H1 (cell line): ENCODE data around the gene MYO15A. TPM values are rescaled to one million over a fixed set of nuclear protein-coding genes. Genes with fewer than 3 reads are reported as not detected.

ENCODE experiments used
- HDAC2 ChIP-seq, 2 experiments: fragments of 300-600 bp in 1 of 2; sonication (generic) in 1 of 2; IDR thresholded peaks; 2 replicates each; pipeline ENCODE4 v1.6.1; 2011 to 2012; ENCODE audit warnings: low read depth in 2 of 2, low read length in 2 of 2, mild to moderate bottlenecking in 2 of 2, moderate library complexity in 2 of 2, borderline replicate concordance in 1 of 2, inconsistent platforms in 1 of 2
- HDAC6 ChIP-seq: IDR thresholded peaks from one replicate; pipeline ENCODE4 v1.7.1; 2012; ENCODE audit warnings: low read depth, mild to moderate bottlenecking, inconsistent platforms, low read length, moderate library complexity
- KDM1A ChIP-seq: fragments of 200-600, 300-600 bp; sonication (generic); IDR thresholded peaks from 2 replicates; pipeline ENCODE4 v1.7.1; 2016; ENCODE audit warnings: mild to moderate bottlenecking, low read length, borderline replicate concordance
- RFX5 ChIP-seq: IDR thresholded peaks from 2 replicates; pipeline ENCODE4 v1.6.1; 2011; ENCODE audit warnings: low read depth, low read length, improper control_type of control experiment, borderline replicate concordance
- RXRA ChIP-seq: IDR thresholded peaks from 2 replicates; pipeline ENCODE4 v1.6.1; 2011; ENCODE audit warnings: low read depth, mild to moderate bottlenecking, low read length, moderate library complexity; ENCODE audit not compliant: insufficient read depth
- SAP30 ChIP-seq: fragments of 300-600 bp; sonication (generic); IDR thresholded peaks from 2 replicates; pipeline ENCODE4 v1.7.1; 2012; ENCODE audit warnings: low read length, moderate library complexity, mild to moderate bottlenecking, inconsistent platforms; ENCODE audit not compliant: insufficient read depth, insufficient replicate concordance
- SP2 ChIP-seq: IDR thresholded peaks from 2 replicates; pipeline ENCODE4 v1.6.1; 2012; ENCODE audit warnings: mild to moderate bottlenecking, low read length, inconsistent platforms
- polyA plus RNA-seq, 7 experiments: library from polyadenylated mRNA; depleted of rRNA in 3 of 7; stranded (reverse) in 5 of 7; unstranded in 2 of 7; fragments of >200 nt in 5 of 7; fragments of 200-250 nt in 2 of 7; gene quantifications; 1 replicate in 5 of 7; 2 replicates in 1 of 7; 4 replicates in 1 of 7; pipeline versions ENCODE4 v1.2.1 to v1.2.3, GENCODE V29; 2011 to 2013; ENCODE audit warnings: missing spikeins in 2 of 7, mixed read lengths in 2 of 7
- total RNA-seq: library from RNA; stranded (reverse); fragmentation: NEBNext Ultra II Directional; extraction: Animal tissue kit (Norgen Biotek cat#: 25700); gene quantifications from 2 replicates; pipeline ENCODE4 v1.2.1, GENCODE V29; 2021

Gene MYO15A
- total and polyA plus RNA-seq, 2 of the 8 experiments (the other 6 are each of a cell fraction or from before 2014, with no cell fraction given) = 1.6 to 4.2 TPM

GRCh38 chr17:18226284-18226945, 117.9 kb downstream of the MYO15A start (continued):
- no peak for TF ChIP-seq KDM1A
- TF ChIP-seq SAP30 = no peak
- TF ChIP-seq SP2 = no peak
- TF ChIP-seq HDAC2 (IDR thresholded peaks at IDR 0.05; ENCODE audit: borderline replicate concordance in 1 of 2, low read depth in 2 of 2, low read length in 2 of 2) = no peak
- TF ChIP-seq RFX5 = no peak
- no peak for TF ChIP-seq RXRA
- TF ChIP-seq HDAC6 = no peak
